Measurements from ENCODE around the gene C4B.

The C4B gene

GRCh38 chr6:32082935-32083334 is 68.3 kb downstream of the C4B start:
- DNase-seq (ENCODE audit: low read depth): no peak

- no peak for DNase-seq (ENCODE audit: low read depth)
Measured at GRCh38 chr6:32083812-32084768, 69.5 kb downstream of the C4B start.

- DNase-seq (ENCODE audit: low read depth): no peak
Measured at GRCh38 chr6:32084780-32085179, 70.2 kb downstream of the C4B start.
